Tibial artery (tissue), 4 donors: ENCODE results near the gene LRBA.

Experiments
- DNase-seq, 2 donors: peaks; one replicate each; pipeline ENCODE4 v3.0.0-alpha.2; 2019
- H3K27ac ChIP-seq, 2 donors: fragments of 200-600 bp; sonication (generic) in 1 of 2; 1 replicate in 1 of 2; 2 replicates in 1 of 2; pipeline ENCODE4 v1.5.1; 2018 to 2019; ENCODE audit warnings: mild to moderate bottlenecking in 1 of 2
- H3K27me3 ChIP-seq, 2 donors: fragments of 200-600 bp; sonication (generic) in 1 of 2; one replicate each; pipeline versions ENCODE4 v1.5.1 to v1.6.0; 2016 to 2019
- H3K36me3 ChIP-seq, 3 donors: fragments of 200-600 bp; sonication (generic) in 2 of 3; one replicate each; pipeline ENCODE4 v1.5.1; 2016 to 2019; ENCODE audit warnings: mild to moderate bottlenecking in 2 of 3
- H3K4me1 ChIP-seq, 4 donors: fragments of 200-600 bp; sonication (generic) in 2 of 4; 1 replicate in 3 of 4; 2 replicates in 1 of 4; pipeline ENCODE4 v1.5.1; 2016 to 2019
- H3K4me3 ChIP-seq, 2 donors: fragments of 200-600 bp; sonication (generic) in 1 of 2; 1 replicate in 1 of 2; 2 replicates in 1 of 2; pipeline ENCODE4 v1.5.1; 2018 to 2019; ENCODE audit warnings: mild to moderate bottlenecking in 2 of 2
- H3K9me3 ChIP-seq, 3 donors: fragments of 200-600 bp; sonication (generic) in 1 of 3; one replicate each; pipeline ENCODE4 v1.5.1; 2016 to 2019
- CTCF ChIP-seq, 2 experiments: fragments of 200-600 bp in 1 of 2; fragments of 450-650 bp in 1 of 2; IDR thresholded peaks; one replicate each; pipeline ENCODE4 v1.5.1; 2017 to 2019; ENCODE audit warnings: antibody characterized with exemption in 2 of 2, mild to moderate bottlenecking in 1 of 2, moderate library complexity in 1 of 2
- intact Hi-C: fragments of 100-400 bp; cut with DNase I; formaldehyde crosslinking; loops from one replicate; pipeline ENCODE4 v1.15.0; 2023; ENCODE audit warnings: low total_unique reads

Gene LRBA

DNA sequence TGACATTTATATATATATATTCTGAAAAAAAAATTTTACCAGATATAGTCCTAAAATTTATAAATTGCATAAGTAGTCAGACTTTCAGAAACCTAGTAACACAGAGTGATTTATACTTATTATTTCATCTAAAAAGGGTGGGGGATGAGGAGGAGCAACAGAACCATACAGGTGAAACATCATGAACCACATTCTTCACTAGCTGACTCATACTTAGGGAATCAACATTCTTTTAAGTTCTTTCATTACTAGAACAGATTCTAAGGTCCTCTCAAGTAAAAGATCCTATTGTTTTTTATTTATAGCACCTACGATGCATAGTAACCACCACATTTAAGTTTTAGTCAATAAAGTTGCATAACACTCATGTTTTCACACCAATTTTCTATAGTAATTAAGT, 166.1 kb downstream of the LRBA start:
- Histone ChIP-seq H3K27me3 (no peaks in the 10 kb centered on the region), H3K36me3 (peaks cover 10 to 51% (median 40%) of the 10 kb centered on the region in 3 donors), H3K9me3 (no peaks in the 10 kb centered on the region), H3K27ac (no peak overlapping the region), H3K4me1 (no peaks in the 10 kb centered on the region), H3K4me3 (no peak overlapping the region)
- no peak for TF ChIP-seq CTCF (IDR thresholded peaks at IDR 0.05)
- intact Hi-C loops, result no loop called here
- DNase-seq, result no peak

DNA sequence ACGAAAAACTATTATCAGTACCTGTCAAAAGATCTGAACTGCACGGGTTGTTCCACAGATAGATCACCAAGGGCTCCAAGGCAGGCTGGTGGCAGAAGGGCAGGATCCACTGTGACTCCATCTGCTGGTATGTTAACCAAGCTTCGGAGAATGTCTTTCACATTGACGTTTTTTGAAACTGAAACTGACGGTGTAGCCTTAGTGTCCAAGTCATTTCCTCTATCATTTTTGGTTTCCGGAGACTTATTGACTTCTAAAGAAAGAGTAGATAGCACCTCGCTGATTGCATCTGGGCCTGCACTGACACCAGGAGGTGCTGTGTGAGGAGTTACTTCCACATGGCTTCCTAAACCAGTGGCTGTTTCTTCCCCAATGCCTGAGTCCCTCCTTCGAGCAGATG, 186.9 kb downstream of the LRBA start:
- Histone ChIP-seq H3K27me3 (no peaks in the 10 kb centered on the region), H3K27ac (no peak overlapping the region), H3K4me3 (no peak overlapping the region), H3K4me1 (no peaks in the 10 kb centered on the region), H3K9me3 (no peaks in the 10 kb centered on the region), H3K36me3 (peaks cover 8 to 31% (median 17%) of the 10 kb centered on the region in 3 donors)
- no peak for DNase-seq
- no peak for TF ChIP-seq CTCF (IDR thresholded peaks at IDR 0.05)
- intact Hi-C loops, result no loop called here

DNA sequence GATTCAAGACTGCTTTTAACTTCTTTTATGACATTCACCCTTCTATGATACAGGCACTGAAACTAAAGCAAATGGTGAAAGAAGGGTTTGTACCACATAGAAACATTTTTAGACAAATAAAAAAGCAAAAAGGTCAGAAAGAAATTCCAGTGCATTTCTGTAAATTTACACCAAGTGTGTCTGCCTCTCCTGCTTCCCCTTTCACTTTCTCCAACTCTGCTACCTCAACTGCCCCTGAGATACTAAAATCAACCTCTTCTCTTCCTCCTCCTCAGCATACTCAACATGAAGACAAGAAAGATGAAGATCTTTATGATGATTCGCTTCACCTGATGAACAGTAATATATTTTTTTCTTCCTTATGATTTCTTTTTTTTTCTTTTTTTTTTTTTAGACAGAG, 187.9 kb downstream of the LRBA start:
- intact Hi-C loops, result no loop called here
- H3K4me3 ChIP-seq, result no peak overlapping the region
- no peak overlapping the region for H3K27ac ChIP-seq
- no peaks in the 10 kb centered on the region for H3K9me3 ChIP-seq
- no peaks in the 10 kb centered on the region for H3K27me3 ChIP-seq
- no peak for TF ChIP-seq CTCF (IDR thresholded peaks at IDR 0.05)
- DNase-seq, result no peak
- peaks cover 8 to 31% (median 17%) of the 10 kb centered on the region in 3 donors for H3K36me3 ChIP-seq
- H3K4me1 ChIP-seq, result no peaks in the 10 kb centered on the region

DNA sequence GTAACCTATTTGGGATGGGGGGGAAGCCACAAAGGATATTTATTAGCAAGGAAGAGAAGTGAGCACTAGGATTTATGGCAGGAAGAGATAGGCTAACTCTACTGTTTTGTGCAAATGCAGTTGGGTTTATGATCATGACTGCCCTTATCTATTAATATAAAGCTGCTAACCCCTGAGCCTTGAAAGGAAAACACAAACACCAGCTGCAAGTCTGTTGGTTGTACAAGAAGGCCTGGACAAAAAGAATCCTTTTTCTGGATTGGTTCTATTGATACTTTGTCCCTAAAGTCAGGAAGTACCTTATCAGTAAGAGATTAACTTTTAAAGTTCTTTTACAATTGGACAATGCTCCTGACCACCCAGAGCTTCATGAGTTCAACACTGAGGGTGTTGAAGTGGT, 188.8 kb downstream of the LRBA start:
- Histone ChIP-seq H3K36me3 (peaks cover 8 to 31% (median 17%) of the 10 kb centered on the region in 3 donors), H3K27me3 (no peaks in the 10 kb centered on the region), H3K4me3 (no peak overlapping the region), H3K27ac (no peak overlapping the region), H3K9me3 (no peaks in the 10 kb centered on the region), H3K4me1 (no peaks in the 10 kb centered on the region)
- TF ChIP-seq CTCF (IDR thresholded peaks at IDR 0.05), result no peak
- intact Hi-C loops, result no loop called here
- no peak for DNase-seq

DNA sequence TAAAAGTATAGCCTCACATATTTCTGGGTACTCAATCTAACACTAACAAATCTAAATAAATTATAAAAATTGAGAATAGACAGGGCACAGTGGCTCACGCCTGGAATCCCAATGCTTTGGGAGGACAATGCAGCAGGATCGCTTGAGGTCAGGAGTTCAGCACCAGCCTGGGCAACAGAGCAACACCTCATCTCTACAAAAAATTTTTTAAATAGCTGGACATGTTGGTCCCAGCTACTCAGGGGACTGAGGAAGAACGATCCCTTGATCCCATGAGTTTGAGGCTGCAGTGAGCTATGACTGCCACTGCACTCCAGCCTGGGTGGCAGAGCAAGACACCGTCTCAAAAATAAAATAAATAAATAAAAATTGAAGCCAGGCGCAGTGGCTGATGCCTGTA, 192.7 kb downstream of the LRBA start:
- Histone ChIP-seq H3K36me3 (peaks cover 0 to 13% (median 6%) of the 10 kb centered on the region in 3 donors), H3K27ac (no peak overlapping the region), H3K9me3 (no peaks in the 10 kb centered on the region), H3K4me1 (no peaks in the 10 kb centered on the region), H3K27me3 (no peaks in the 10 kb centered on the region), H3K4me3 (no peak overlapping the region)
- intact Hi-C loops, result no loop called here
- TF ChIP-seq CTCF (IDR thresholded peaks at IDR 0.05), result no peak
- DNase-seq, result no peak

DNA sequence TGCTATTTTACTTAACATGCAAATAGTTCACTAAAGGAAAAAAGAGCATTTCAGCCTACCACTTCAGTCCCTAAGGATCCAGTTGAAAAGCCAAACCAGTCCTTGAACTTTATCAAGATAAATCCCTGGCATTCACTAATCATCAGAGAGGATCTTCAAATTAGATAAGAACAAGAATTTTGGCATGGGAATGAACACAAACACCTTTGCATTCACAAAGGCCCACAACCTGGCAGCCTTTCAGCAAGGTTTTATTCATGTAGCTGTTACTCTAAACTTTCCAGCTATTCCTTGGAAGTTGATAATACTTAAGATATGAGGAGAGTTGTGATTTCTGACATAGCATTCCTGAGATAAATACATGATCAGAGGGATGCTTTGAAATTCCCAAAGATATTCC, 193.4 kb downstream of the LRBA start:
- no peak for DNase-seq
- Histone ChIP-seq H3K4me3 (no peak overlapping the region), H3K4me1 (peaks cover 0 to 3% (median 0%) of the 10 kb centered on the region in 4 donors), H3K9me3 (no peaks in the 10 kb centered on the region), H3K36me3 (peaks cover 3 to 13% (median 6%) of the 10 kb centered on the region in 3 donors), H3K27me3 (no peaks in the 10 kb centered on the region), H3K27ac (no peak overlapping the region)
- no peak for TF ChIP-seq CTCF (IDR thresholded peaks at IDR 0.05)
- intact Hi-C loops, result no loop called here
